GM12874 (cell line): ENCODE data around the gene MCRIP2.

Experiments used
- CTCF ChIP-seq: IDR thresholded peaks from 2 replicates; pipeline ENCODE4 v1.5.1; 2011; ENCODE audit warnings: low read depth, mild to moderate bottlenecking, control low read depth, low read length, moderate library complexity; ENCODE audit not compliant: insufficient read depth

Gene MCRIP2

GRCh38 chr16:626787-627453, 14.7 kb upstream of the MCRIP2 start:
- TF ChIP-seq CTCF = no peak

GRCh38 chr16:627454-628239, 14.0 kb upstream of the MCRIP2 start:
- no peak for TF ChIP-seq CTCF

GRCh38 chr16:628321-629061, 13.1 kb upstream of the MCRIP2 start:
- TF ChIP-seq CTCF = no peak

- no peak for TF ChIP-seq CTCF
Measured at GRCh38 chr16:629185-629832, 12.3 kb upstream of the MCRIP2 start.

GRCh38 chr16:629833-630248, 11.8 kb upstream of the MCRIP2 start:
- no peak for TF ChIP-seq CTCF

GRCh38 chr16:630249-630814, 11.3 kb upstream of the MCRIP2 start:
- no peak for TF ChIP-seq CTCF
